ENCODE results near the gene CFHR4.

CFHR4 gene

DNA sequence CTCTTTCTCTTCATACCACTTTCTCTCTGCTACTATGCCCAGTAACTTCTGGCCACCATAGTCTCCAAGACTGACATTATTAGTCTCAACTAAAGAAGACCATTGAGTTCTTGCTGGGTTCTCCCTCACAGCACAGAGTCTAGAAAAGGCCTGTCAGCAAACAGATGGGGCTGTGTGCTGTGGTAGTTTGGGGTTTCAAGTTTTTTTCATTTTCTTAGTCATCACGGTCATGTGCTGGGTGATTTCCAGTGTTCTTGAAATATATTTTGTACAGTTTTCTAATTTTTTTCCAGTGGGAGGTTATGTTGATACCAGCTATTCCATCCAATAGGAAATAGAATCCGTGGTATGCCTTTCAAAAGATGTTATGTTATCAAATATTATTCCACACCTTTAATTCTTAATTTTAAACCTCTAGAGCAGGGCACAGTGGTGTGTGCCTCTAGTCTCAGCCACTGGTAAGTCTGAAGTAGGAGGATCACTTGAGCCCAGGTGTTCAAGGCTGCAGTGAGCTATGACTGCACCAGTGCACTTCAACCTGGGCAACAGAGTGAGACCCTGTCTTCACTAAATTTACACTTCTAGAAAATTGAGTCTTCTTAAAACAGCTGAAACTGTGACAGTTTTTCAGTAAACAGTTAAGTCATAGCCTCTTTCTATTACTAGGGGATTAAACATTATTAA is 64.0 kb downstream of the CFHR4 start:
- no peak overlapping the region for H3K4me3 ChIP-seq (ENCODE audit: low read depth, low read length)
- no peak for TF ChIP-seq CTCF (IDR thresholded peaks at IDR 0.05; ENCODE audit: insufficient read depth, low read depth, low read length, missing control alignments)
- DNase-seq (ENCODE audit: low read depth) = peak; percentile 39

- TF ChIP-seq CTCF (IDR thresholded peaks at IDR 0.05; ENCODE audit: insufficient read depth, low read depth, low read length, missing control alignments) = no peak
- DNase-seq (ENCODE audit: low read depth) = no peak
- no peak overlapping the region for H3K4me3 ChIP-seq (ENCODE audit: low read depth, low read length)
These were observed 66.9 kb downstream of the CFHR4 start for GRCh38 chr1:196954778-196955177.

DNA sequence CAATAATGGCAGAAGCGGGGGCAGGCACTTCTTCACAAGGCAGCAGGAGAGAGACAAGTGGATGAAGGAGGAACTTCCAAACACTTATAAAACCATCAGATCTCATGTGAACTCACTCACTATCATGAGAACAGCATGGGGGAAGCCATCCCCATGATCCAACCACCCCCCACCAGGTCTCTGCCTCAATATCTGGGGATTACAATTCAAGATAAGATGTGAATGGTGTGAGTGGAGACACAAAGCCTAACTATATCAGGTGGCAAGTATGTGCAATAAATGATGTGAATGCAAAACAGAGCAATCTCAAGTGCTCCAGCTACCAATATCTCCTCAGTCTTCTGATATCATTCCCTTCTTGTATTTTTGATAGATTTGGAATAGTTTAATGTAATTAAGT is 68.1 kb downstream of the CFHR4 start:
- DNase-seq (ENCODE audit: low read depth) = no peak
- TF ChIP-seq CTCF (IDR thresholded peaks at IDR 0.05; ENCODE audit: insufficient read depth, low read depth, low read length, missing control alignments) = no peak
- H3K4me3 ChIP-seq (ENCODE audit: low read depth, low read length) = no peak overlapping the region

DNA sequence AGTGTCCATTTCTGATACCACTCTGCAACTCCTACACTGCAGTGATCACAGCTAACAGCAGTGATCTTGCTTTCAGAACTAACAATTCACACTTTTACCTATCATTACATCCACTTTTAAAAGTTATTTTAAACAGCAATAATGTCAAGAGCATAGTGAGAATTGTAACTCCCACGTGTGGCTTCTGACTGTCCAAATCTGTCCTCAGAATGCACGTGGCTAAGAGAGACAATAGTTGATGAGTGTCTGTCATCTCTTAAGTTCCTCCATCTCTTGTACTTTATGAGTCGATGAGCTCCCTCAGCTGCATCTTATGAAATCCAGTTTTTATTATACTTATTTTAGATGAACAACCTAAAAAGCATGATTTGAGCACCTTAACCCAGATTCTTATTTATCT is 73.0 kb downstream of the CFHR4 start:
- no peak for DNase-seq (ENCODE audit: low read depth)

More for the DNA sequence above, 73.0 kb downstream of the CFHR4 start:
- H3K4me3 ChIP-seq (ENCODE audit: low read depth, low read length) = no peak overlapping the region
- no peak for TF ChIP-seq CTCF (IDR thresholded peaks at IDR 0.05; ENCODE audit: insufficient read depth, low read depth, low read length, missing control alignments)
